Measurements from ENCODE around the gene PBX3. TPM values are rescaled to one million over a fixed set of nuclear protein-coding genes. Genes with fewer than 3 reads are reported as not detected.

The PBX3 gene
- total RNA-seq, 2 experiments from 2014 or later = 24.3 to 28.0 TPM

DNA sequence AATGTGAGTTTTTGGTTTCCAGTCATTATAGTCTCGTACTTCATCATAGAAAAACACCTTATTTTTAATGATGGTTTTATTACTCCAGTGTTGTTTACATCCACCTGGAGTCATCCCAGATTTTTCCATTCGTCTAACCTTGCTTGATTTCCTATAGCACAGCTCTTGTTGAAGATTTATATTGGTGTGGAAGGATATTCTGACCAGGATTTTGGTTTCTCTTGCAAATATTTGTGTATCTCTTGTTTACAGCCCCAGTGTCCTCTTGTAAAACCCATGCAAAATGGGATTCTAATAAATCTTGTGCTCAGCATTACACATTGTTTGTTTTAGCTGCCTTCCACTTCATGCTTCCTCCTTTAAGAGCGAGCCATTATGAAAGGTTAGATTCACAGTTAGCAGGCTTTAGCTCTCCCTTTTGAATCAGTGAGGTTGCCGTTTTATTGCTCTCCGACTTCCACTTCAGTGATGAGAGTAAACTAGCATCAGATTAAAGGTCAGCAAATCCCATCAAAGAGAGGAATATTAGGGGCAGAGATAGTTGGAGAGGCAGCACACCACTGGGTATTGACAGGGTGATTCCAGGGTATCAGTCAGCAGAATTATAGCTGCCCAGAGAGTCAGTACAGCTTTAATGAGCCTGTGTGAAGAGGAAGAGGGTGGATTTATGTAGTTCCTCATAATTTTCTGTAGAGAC lies 157.1 kb downstream of the PBX3 start:
- H3K4me1 Mint-ChIP-seq = no peaks in the 10 kb centered on the region
- H3K4me3 Mint-ChIP-seq = no peak overlapping the region
- peaks cover 2% of the 10 kb centered on the region for H3K27me3 Mint-ChIP-seq
- H3K27ac Mint-ChIP-seq = no peak overlapping the region
- POLR2A ChIA-PET = no interaction called here
- H3K36me3 Mint-ChIP-seq = peaks cover 1% of the 10 kb centered on the region
- H3K9me3 Mint-ChIP-seq = no peaks in the 10 kb centered on the region
- DNase-seq = no peak
- no peak for ATAC-seq (ENCODE audit: low read depth)

DNA sequence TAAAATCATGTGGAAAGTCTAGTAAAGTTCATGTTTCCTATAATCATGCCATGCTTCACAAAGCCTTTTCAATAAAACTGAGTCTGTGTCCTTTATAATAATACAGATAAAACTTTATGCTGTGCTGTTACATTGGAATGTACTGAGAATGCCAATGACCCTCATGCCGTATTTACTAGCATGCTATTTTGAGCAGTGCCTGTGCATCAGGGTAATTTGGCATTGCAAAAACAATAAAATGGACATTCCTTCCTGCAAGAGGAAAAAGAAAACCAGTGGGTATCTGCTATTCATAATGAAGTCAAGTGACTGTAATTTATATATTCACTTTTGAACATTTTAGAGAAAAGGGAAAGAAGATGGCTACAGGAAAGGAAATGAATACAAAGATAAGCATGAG lies 159.0 kb downstream of the PBX3 start:
- no peak for DNase-seq
- peaks cover 2% of the 10 kb centered on the region for H3K27me3 Mint-ChIP-seq
- H3K4me1 Mint-ChIP-seq = no peaks in the 10 kb centered on the region
- no peak overlapping the region for H3K27ac Mint-ChIP-seq
- no peak overlapping the region for H3K4me3 Mint-ChIP-seq
- H3K9me3 Mint-ChIP-seq = no peaks in the 10 kb centered on the region
- POLR2A ChIA-PET = no interaction called here
- peaks cover 1% of the 10 kb centered on the region for H3K36me3 Mint-ChIP-seq
- ATAC-seq (ENCODE audit: low read depth) = no peak

GRCh38 chr9:125906893-125907292 lies 159.7 kb downstream of the PBX3 start:
- H3K27ac Mint-ChIP-seq = no peak overlapping the region

GRCh38 chr9:125908136-125908535 lies 161.0 kb downstream of the PBX3 start:
- DNase-seq = no peak
- H3K36me3 Mint-ChIP-seq = peaks cover 1% of the 10 kb centered on the region
- H3K27me3 Mint-ChIP-seq = peaks cover 2% of the 10 kb centered on the region
- no peak overlapping the region for H3K4me3 Mint-ChIP-seq
- H3K27ac Mint-ChIP-seq = no peak overlapping the region
- no peak for ATAC-seq (ENCODE audit: low read depth)
- H3K9me3 Mint-ChIP-seq = no peaks in the 10 kb centered on the region
- POLR2A ChIA-PET = no interaction called here
- no peaks in the 10 kb centered on the region for H3K4me1 Mint-ChIP-seq

More at GRCh38 chr9:125906893-125907292, 159.7 kb downstream of the PBX3 start:
- POLR2A ChIA-PET = no interaction called here
- no peaks in the 10 kb centered on the region for H3K9me3 Mint-ChIP-seq
- H3K4me1 Mint-ChIP-seq = no peaks in the 10 kb centered on the region
- ATAC-seq (ENCODE audit: low read depth) (no peak), DNase-seq (no peak)
- H3K36me3 Mint-ChIP-seq = peaks cover 1% of the 10 kb centered on the region
- no peak overlapping the region for H3K4me3 Mint-ChIP-seq
- H3K27me3 Mint-ChIP-seq = peaks cover 2% of the 10 kb centered on the region

DNA sequence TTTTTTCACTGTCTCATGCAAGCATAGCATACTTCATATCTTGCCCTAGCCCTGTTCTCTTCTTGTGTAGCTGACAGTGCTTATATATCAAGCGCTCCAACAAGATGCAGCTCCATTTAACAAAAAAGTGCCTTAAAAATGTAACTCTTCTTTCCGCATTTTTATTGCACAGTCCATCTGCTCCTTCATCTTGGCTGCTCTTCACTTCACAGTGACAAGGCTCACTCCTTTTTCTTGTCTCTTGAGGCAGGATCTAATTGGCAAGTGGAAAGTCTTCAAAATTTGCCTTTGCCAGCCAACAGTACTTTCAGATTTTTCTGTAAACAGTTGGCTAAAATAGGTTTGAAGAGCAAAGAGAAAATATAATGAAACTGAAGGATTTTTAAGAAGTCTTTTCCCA lies 161.8 kb downstream of the PBX3 start:
- Mint-ChIP-seq H3K27me3 (peaks cover 2% of the 10 kb centered on the region), H3K9me3 (no peaks in the 10 kb centered on the region), H3K4me1 (no peaks in the 10 kb centered on the region), H3K4me3 (no peak overlapping the region), H3K27ac (no peak overlapping the region), H3K36me3 (peaks cover 1% of the 10 kb centered on the region)
- DNase-seq (no peak), ATAC-seq (ENCODE audit: low read depth) (no peak)
- POLR2A ChIA-PET = no interaction called here

DNA sequence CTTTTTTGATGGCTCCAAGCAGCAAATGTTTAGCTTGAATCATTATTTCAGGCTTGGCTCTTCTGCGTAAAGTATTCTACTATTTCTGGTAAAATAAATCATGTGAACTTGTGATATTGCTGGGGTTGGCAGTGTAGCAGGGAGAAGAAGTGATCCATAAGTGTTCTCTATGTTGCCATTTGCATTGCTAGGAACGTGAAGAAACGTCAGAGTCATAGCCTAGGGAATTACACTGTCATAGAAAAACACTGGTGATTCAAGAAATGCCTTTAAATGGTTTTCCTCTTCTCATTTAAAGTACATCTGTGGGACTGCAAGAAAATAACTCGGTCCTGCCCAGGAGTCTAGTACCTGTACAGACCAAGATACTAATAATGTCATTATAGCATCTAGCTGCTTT lies 162.3 kb downstream of the PBX3 start:
- no peaks in the 10 kb centered on the region for H3K9me3 Mint-ChIP-seq
- peaks cover 2% of the 10 kb centered on the region for H3K27me3 Mint-ChIP-seq
- POLR2A ChIA-PET = no interaction called here
- H3K4me3 Mint-ChIP-seq = no peak overlapping the region
- DNase-seq = no peak
- ATAC-seq (ENCODE audit: low read depth) = no peak
- no peak overlapping the region for H3K27ac Mint-ChIP-seq
- peaks cover 1% of the 10 kb centered on the region for H3K36me3 Mint-ChIP-seq
- H3K4me1 Mint-ChIP-seq = no peaks in the 10 kb centered on the region

- H3K4me1 Mint-ChIP-seq = no peaks in the 10 kb centered on the region
- no peak for DNase-seq
- H3K9me3 Mint-ChIP-seq = no peaks in the 10 kb centered on the region
- peaks cover 2% of the 10 kb centered on the region for H3K27me3 Mint-ChIP-seq
- H3K4me3 Mint-ChIP-seq = no peak overlapping the region
- ATAC-seq (ENCODE audit: low read depth) = no peak
- no peak overlapping the region for H3K27ac Mint-ChIP-seq
- POLR2A ChIA-PET = no interaction called here
- H3K36me3 Mint-ChIP-seq = peaks cover 1% of the 10 kb centered on the region
Observed at GRCh38 chr9:125910286-125910685, 163.1 kb downstream of the PBX3 start.

DNA sequence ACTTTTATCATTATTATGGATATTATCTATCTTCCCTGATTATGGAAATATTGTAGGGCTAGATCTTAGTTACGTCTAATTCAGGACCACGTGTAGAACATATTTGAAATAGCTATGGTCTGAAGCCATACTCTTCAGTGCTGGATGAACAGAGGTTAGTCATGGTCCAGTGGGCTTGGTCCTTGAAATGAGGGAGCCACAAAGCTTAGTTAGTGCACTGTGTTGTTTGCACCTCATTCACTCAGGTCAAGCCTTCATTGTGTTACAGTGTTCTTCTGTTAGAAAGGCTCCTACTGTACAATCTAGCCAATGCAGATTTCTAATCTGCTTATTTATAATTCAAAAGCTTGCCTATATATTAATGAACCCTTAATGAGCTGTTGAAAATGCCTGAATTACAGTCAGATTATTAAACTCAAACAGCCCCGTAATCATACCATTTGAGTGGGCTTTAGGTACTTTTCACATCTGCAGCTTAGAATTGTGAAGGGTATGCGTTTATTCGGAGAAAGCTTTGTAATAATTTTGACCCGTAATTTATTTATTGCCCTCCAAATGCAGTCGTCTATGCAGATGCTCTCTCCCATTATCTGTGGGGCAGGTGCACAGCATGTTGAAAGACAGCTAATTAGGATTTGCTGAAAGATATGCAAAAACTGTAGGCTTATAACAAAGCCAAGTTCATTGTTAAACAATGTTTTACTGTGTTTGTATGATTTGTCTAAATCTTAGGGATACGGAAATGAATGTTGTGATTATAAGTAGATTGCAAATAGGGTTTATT lies 164.9 kb downstream of the PBX3 start:
- Mint-ChIP-seq H3K27me3 (peaks cover 2% of the 10 kb centered on the region), H3K27ac (no peak overlapping the region), H3K4me3 (no peak overlapping the region), H3K9me3 (no peaks in the 10 kb centered on the region), H3K36me3 (peaks cover 3% of the 10 kb centered on the region), H3K4me1 (no peaks in the 10 kb centered on the region)
- ATAC-seq (ENCODE audit: low read depth) (no peak), DNase-seq (no peak)
- POLR2A ChIA-PET = no interaction called here

GRCh38 chr9:125912667-125913066 lies 165.5 kb downstream of the PBX3 start:
- ATAC-seq (ENCODE audit: low read depth) (no peak), DNase-seq (no peak)
- POLR2A ChIA-PET = no interaction called here
- Mint-ChIP-seq H3K4me3 (no peak overlapping the region), H3K9me3 (no peaks in the 10 kb centered on the region), H3K4me1 (no peaks in the 10 kb centered on the region), H3K36me3 (peaks cover 3% of the 10 kb centered on the region), H3K27me3 (peaks cover 2% of the 10 kb centered on the region), H3K27ac (no peak overlapping the region)

DNA sequence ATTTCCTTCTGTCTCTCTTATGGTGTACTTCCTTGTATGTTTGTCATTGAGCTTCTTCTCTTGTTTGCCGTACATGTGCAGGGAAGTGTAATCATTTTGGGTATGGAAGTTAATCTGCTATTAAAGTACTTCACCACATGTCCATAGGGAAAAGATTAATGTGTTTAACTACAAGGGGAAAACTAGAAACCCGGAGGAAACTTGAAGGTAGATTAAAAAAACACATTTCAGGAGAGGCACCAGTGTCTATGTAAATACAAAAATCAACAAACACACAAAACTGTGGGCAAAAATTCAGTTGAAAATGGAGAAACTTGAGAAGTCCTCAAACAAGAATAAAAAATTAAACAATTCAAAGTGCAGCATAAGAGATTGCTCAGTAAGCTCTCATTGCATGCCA lies 166.4 kb downstream of the PBX3 start:
- POLR2A ChIA-PET = no interaction called here
- Mint-ChIP-seq H3K4me1 (no peaks in the 10 kb centered on the region), H3K36me3 (peaks cover 3% of the 10 kb centered on the region), H3K27ac (no peak overlapping the region), H3K4me3 (no peak overlapping the region), H3K27me3 (no peaks in the 10 kb centered on the region), H3K9me3 (no peaks in the 10 kb centered on the region)
- ATAC-seq (ENCODE audit: low read depth) (no peak), DNase-seq (no peak)

- no peaks in the 10 kb centered on the region for H3K27me3 Mint-ChIP-seq
- DNase-seq (no peak), ATAC-seq (ENCODE audit: low read depth) (no peak)
- H3K36me3 Mint-ChIP-seq = peaks cover 3% of the 10 kb centered on the region
- no peak overlapping the region for H3K4me3 Mint-ChIP-seq
- POLR2A ChIA-PET = no interaction called here
- no peaks in the 10 kb centered on the region for H3K4me1 Mint-ChIP-seq
- no peak overlapping the region for H3K27ac Mint-ChIP-seq
- H3K9me3 Mint-ChIP-seq = no peaks in the 10 kb centered on the region
Observed at GRCh38 chr9:125914411-125914810, 167.2 kb downstream of the PBX3 start.

DNA sequence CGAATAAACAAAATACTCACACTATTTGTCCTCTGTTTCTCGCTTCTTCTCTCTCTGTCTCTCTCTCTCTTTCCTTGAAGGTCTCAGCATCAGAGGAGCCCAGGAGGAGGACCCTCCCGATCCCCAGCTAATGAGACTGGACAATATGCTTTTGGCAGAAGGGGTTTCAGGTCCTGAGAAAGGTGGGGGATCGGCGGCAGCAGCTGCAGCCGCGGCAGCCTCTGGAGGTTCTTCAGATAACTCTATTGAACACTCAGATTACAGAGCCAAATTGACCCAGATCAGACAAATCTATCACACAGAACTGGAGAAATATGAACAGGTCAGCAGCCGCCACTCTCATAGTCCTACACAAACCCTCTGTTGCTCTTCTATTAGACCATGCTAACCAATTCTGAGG lies 168.4 kb downstream of the PBX3 start:
- Mint-ChIP-seq H3K36me3 (peaks cover 3% of the 10 kb centered on the region), H3K4me3 (no peak overlapping the region), H3K4me1 (no peaks in the 10 kb centered on the region), H3K27ac (no peak overlapping the region), H3K27me3 (no peaks in the 10 kb centered on the region), H3K9me3 (no peaks in the 10 kb centered on the region)
- DNase-seq (no peak), ATAC-seq (ENCODE audit: low read depth) (no peak)
- POLR2A ChIA-PET = no interaction called here

DNA sequence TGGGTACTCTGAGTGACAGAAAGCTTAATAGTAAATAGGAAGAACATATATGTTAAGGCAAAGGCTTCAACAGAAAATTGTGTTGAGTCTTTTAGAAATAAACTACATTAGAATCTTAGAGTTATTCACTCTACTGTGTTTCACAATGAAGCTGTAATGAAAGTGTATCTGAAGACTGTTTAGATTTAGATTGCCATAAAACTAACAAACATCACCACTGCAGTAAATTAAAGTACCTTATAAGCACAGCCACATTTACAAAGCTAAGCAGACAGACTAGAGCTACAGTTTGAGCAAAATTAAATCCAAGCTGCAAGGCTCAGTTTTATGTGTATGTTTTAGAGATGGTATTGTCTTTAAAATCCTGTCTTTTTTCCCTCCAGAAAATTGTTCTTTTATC lies 172.4 kb downstream of the PBX3 start:
- H3K27me3 Mint-ChIP-seq = no peaks in the 10 kb centered on the region
- no peak overlapping the region for H3K27ac Mint-ChIP-seq
- DNase-seq (no peak), ATAC-seq (ENCODE audit: low read depth) (no peak)
- POLR2A ChIA-PET = no interaction called here
- H3K9me3 Mint-ChIP-seq = no peaks in the 10 kb centered on the region
- no peaks in the 10 kb centered on the region for H3K4me1 Mint-ChIP-seq
- no peak overlapping the region for H3K4me3 Mint-ChIP-seq
- H3K36me3 Mint-ChIP-seq = peaks cover 3% of the 10 kb centered on the region

DNA sequence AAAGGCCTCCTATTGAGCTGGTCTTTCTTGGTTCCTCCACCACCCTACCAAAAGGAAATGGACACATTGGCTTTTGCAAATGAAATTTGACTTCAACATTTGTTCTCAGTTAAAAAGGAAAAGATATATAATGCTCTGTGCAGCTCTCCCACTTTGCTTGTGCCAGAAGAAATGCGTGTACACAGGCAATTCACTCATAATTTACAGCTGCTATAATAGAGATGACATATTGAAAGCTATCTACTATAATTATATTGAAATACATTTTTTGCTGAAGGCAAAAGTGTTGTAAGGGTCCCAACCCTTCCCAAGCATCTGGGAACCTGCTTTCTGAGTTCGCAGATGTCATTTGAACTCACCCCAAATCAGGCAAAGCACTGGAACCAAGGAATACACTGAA lies 173.2 kb downstream of the PBX3 start:
- DNase-seq (no peak), ATAC-seq (ENCODE audit: low read depth) (no peak)
- POLR2A ChIA-PET = no interaction called here
- Mint-ChIP-seq H3K9me3 (no peaks in the 10 kb centered on the region), H3K27ac (no peak overlapping the region), H3K4me1 (no peaks in the 10 kb centered on the region), H3K27me3 (no peaks in the 10 kb centered on the region), H3K4me3 (no peak overlapping the region), H3K36me3 (peaks cover 3% of the 10 kb centered on the region)

All from activated naive CD8-positive, alpha-beta T cell treated with anti-CD3 and anti-CD28 coated beads, Interleukin-2, amount 10 ng/mL, durations not matched to agents 7 days and 5 days (primary cell).